ENCODE measurements around the gene MYOM1. TPM values are rescaled to one million over a fixed set of nuclear protein-coding genes. Genes with fewer than 3 reads are reported as not detected.
"Not testable (repeated sequence)": the region's sequence is repeated elsewhere in the genome, so short reads cannot be mapped to it uniquely, and the experiment has no call there.

MYOM1 gene

DNA sequence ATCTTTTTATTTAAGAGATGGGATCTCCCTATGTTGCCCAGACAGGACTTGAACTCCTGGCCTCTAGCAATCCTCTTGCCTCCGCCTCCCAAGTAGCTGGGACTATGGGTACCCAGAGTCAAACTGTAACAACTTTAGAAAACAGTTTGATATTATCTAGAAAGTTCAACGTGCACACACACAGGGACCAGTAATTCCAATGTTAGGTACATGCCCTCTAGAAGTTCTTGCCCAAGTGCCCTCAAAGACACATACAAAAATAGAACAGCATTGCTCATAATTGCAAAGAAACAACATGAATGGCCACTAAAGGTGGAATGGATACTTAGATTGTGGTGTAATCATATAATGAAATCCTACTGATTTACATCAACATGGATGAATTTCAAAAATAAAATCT is 194.2 kb downstream of the MYOM1 start:
- H4K8ac ChIP-seq (ENCODE audit: low read depth, low read length): no peak overlapping the region
- H2BK120ac ChIP-seq (ENCODE audit: low read depth, low read length): no peak overlapping the region
- no peaks in the 10 kb centered on the region for H3K9me3 ChIP-seq (replicated peaks in 1 of 2; ENCODE audit: control insufficient read depth in 2 of 2, insufficient read depth in 1 of 2, low read depth in 1 of 2, low read length in 2 of 2)
- H3K18ac ChIP-seq (ENCODE audit: low read length): no peak overlapping the region
- no peak overlapping the region for H2AK5ac ChIP-seq (ENCODE audit: low read depth, low read length)
- H2BK12ac ChIP-seq (ENCODE audit: low read length): no peak overlapping the region
- H3K79me1 ChIP-seq (ENCODE audit: low read depth, low read length): no peaks in the 10 kb centered on the region
- no peak overlapping the region for H3K4ac ChIP-seq (ENCODE audit: low read length)
- no CpG with 5 or more reads among the region's 2 CpGs for WGBS, 2 donors (ENCODE audit: extremely low coverage in 2 of 2, insufficient read length in 2 of 2, insufficient replicate concordance in 1 of 2)
- no peak overlapping the region for H3K23ac ChIP-seq (ENCODE audit: low read depth, low read length, poor library complexity)
- no peak overlapping the region for H4K91ac ChIP-seq (ENCODE audit: low read depth, low read length, poor library complexity)
- H2BK15ac ChIP-seq (ENCODE audit: low read length): no peak overlapping the region
- H3K4me3 ChIP-seq (ENCODE audit: low read length in 2 of 2): no peak overlapping the region
- no peak overlapping the region for H3K14ac ChIP-seq (ENCODE audit: low read length)
- DNase-seq (ENCODE audit: low spot score): no peak
- H3K4me2 ChIP-seq (ENCODE audit: insufficient read depth, low read length, poor library complexity, severe bottlenecking): no peak overlapping the region
- H3K27me3 ChIP-seq (ENCODE audit: control insufficient read depth in 3 of 3, insufficient read depth in 3 of 3, low read depth in 1 of 3, low read length in 3 of 3): no peaks in the 10 kb centered on the region
- H3K4me1 ChIP-seq (ENCODE audit: control insufficient read depth in 2 of 2, insufficient read depth in 1 of 2, low read depth in 1 of 2, low read length in 2 of 2): peaks cover 5 to 13% of the 10 kb centered on the region in 2 donors
- no peak overlapping the region for H2AFZ ChIP-seq (ENCODE audit: low read length)
- no peak overlapping the region for H2BK5ac ChIP-seq (ENCODE audit: low read length)
- H3K27ac ChIP-seq (replicated peaks; ENCODE audit: low read length): no peak overlapping the region
- H3K36me3 ChIP-seq (replicated peaks in 1 of 2; ENCODE audit: control insufficient read depth in 2 of 2, insufficient read depth in 2 of 2, low read length in 2 of 2): no peaks in the 10 kb centered on the region
- H3K9ac ChIP-seq (ENCODE audit: low read depth, low read length, poor library complexity): no peak overlapping the region

DNA sequence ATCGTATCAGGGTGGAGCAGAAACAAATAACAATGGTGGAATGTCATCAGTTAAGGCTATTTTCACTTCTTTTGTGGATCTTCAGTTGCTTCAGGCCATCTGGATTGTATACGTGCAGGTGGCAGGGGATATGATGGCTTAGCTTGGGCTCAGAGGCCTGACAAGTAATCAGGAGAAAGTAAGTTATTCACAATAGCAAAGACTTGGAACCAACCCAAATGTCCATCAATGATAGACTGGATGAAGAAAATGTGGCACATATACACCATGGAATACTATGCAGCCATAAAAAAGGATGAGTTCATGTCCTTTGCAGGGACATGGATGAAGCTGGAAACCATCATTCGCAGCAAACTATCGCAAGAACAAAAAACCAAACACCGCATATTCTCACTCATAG is 196.2 kb downstream of the MYOM1 start:
- not testable (repeated sequence) for H3K4me1 ChIP-seq (ENCODE audit: control insufficient read depth in 2 of 2, insufficient read depth in 1 of 2, low read depth in 1 of 2, low read length in 2 of 2); H2AK5ac ChIP-seq (ENCODE audit: low read depth, low read length); H3K27ac ChIP-seq (replicated peaks; ENCODE audit: low read length); H3K23ac ChIP-seq (ENCODE audit: low read depth, low read length, poor library complexity); H4K91ac ChIP-seq (ENCODE audit: low read depth, low read length, poor library complexity); H3K4me2 ChIP-seq (ENCODE audit: insufficient read depth, low read length, poor library complexity, severe bottlenecking); H2AFZ ChIP-seq (ENCODE audit: low read length); H3K4ac ChIP-seq (ENCODE audit: low read length); H3K36me3 ChIP-seq (replicated peaks in 1 of 2; ENCODE audit: control insufficient read depth in 2 of 2, insufficient read depth in 2 of 2, low read length in 2 of 2); H3K9me3 ChIP-seq (replicated peaks in 1 of 2; ENCODE audit: control insufficient read depth in 2 of 2, insufficient read depth in 1 of 2, low read depth in 1 of 2, low read length in 2 of 2); H3K9ac ChIP-seq (ENCODE audit: low read depth, low read length, poor library complexity); H3K27me3 ChIP-seq (ENCODE audit: control insufficient read depth in 3 of 3, insufficient read depth in 3 of 3, low read depth in 1 of 3, low read length in 3 of 3); DNase-seq (ENCODE audit: low spot score); H2BK12ac ChIP-seq (ENCODE audit: low read length); H3K14ac ChIP-seq (ENCODE audit: low read length); H2BK5ac ChIP-seq (ENCODE audit: low read length); H3K4me3 ChIP-seq (ENCODE audit: low read length in 2 of 2); H4K8ac ChIP-seq (ENCODE audit: low read depth, low read length); H2BK120ac ChIP-seq (ENCODE audit: low read depth, low read length); H3K79me1 ChIP-seq (ENCODE audit: low read depth, low read length); H2BK15ac ChIP-seq (ENCODE audit: low read length); H3K18ac ChIP-seq (ENCODE audit: low read length)
- no CpG with 5 or more reads among the region's 5 CpGs for WGBS, 2 donors (ENCODE audit: extremely low coverage in 2 of 2, insufficient read length in 2 of 2, insufficient replicate concordance in 1 of 2)

Small RNA genes lying within 50 kb of the gene (small RNA-seq; reads per million reads assigned to genes)
- not detected for gene RF00156 (ENCODE audit: insufficient read depth)
- not detected for gene RNU7-25P (ENCODE audit: insufficient read depth)
